Activated T-helper 9 cell treated with anti-CD3 and anti-CD28 coated beads, Interleukin-2, amount 50 U/mL, for 16 hours (primary cell): ENCODE measurements around the gene PPP2R2C.

ENCODE experiments used
- DNase-seq: peaks from one replicate; pipeline ENCODE4 v3.0.0-alpha.2; 2020; ENCODE audit warnings: low read depth

Gene PPP2R2C

GRCh38 chr4:6472387-6473263 is at the start of gene PPP2R2C:
TSS of gene PPP2R2C (minus strand) at chr4:6472614. CDS start at chr4:6472229, 385 bp downstream.
- no peak for DNase-seq

- no peak for DNase-seq
Measured at GRCh38 chr4:6520978-6521377, 48.6 kb upstream of the PPP2R2C start.

GRCh38 chr4:6520051-6520636 is 47.7 kb upstream of the PPP2R2C start:
- no peak for DNase-seq

- DNase-seq = no peak
Measured at GRCh38 chr4:6517171-6517570, 44.8 kb upstream of the PPP2R2C start.

- no peak for DNase-seq
Measured at GRCh38 chr4:6516762-6517161, 44.3 kb upstream of the PPP2R2C start.

GRCh38 chr4:6516281-6516680 is 43.9 kb upstream of the PPP2R2C start:
- no peak for DNase-seq

GRCh38 chr4:6513678-6514077 is 41.3 kb upstream of the PPP2R2C start:
- DNase-seq = no peak

- DNase-seq = no peak
Measured at GRCh38 chr4:6509587-6509986, 37.2 kb upstream of the PPP2R2C start.

- no peak for DNase-seq
Measured at GRCh38 chr4:6507345-6507744, 34.9 kb upstream of the PPP2R2C start.

- DNase-seq = no peak
Measured at GRCh38 chr4:6506616-6507140, 34.3 kb upstream of the PPP2R2C start.

GRCh38 chr4:6504900-6505496 is 32.6 kb upstream of the PPP2R2C start:
- no peak for DNase-seq

GRCh38 chr4:6502747-6503465 is 30.5 kb upstream of the PPP2R2C start:
- no peak for DNase-seq

GRCh38 chr4:6502147-6502546 is 29.7 kb upstream of the PPP2R2C start:
- DNase-seq = no peak

- no peak for DNase-seq
Measured at GRCh38 chr4:6501171-6501570, 28.8 kb upstream of the PPP2R2C start.

- DNase-seq = no peak
Measured at GRCh38 chr4:6500481-6501140, 28.2 kb upstream of the PPP2R2C start.

GRCh38 chr4:6499238-6499600 is 26.8 kb upstream of the PPP2R2C start:
- DNase-seq = no peak

- no peak for DNase-seq
Measured at GRCh38 chr4:6498511-6499237, 26.3 kb upstream of the PPP2R2C start.

- no peak for DNase-seq
Measured at GRCh38 chr4:6497796-6498195, 25.4 kb upstream of the PPP2R2C start.

GRCh38 chr4:6495736-6496135 is 23.3 kb upstream of the PPP2R2C start:
- no peak for DNase-seq

GRCh38 chr4:6495296-6495590 is 22.8 kb upstream of the PPP2R2C start:
- no peak for DNase-seq
